ENCODE data around the gene COA3. TPM values are rescaled to one million over a fixed set of nuclear protein-coding genes. Genes with fewer than 3 reads are reported as not detected.

The COA3 gene
- total RNA-seq, 1 donor from 2014 or later = 39.5 TPM

GRCh38 chr17:42754782-42755181, 43.7 kb downstream of the COA3 start:
- no peak for TF ChIP-seq CTCF (IDR thresholded peaks at IDR 0.05)
- H3K27ac Mint-ChIP-seq (ENCODE audit: unreplicated experiment) = no peak overlapping the region
- H3K4me3 Mint-ChIP-seq (ENCODE audit: unreplicated experiment) = no peak overlapping the region
- H3K4me1 Mint-ChIP-seq (ENCODE audit: low read depth) = no peaks in the 10 kb centered on the region
- no peak for DNase-seq (ENCODE audit: low spot score)
- no peaks in the 10 kb centered on the region for H3K36me3 Mint-ChIP-seq (ENCODE audit: low read depth)
- H3K27me3 Mint-ChIP-seq (ENCODE audit: low read depth) = peaks cover 17% of the 10 kb centered on the region
- H3K9me3 Mint-ChIP-seq (ENCODE audit: low read depth) = no peaks in the 10 kb centered on the region

GRCh38 chr17:42751628-42752027, 46.9 kb downstream of the COA3 start:
- no peak overlapping the region for H3K27ac Mint-ChIP-seq (ENCODE audit: unreplicated experiment)
- H3K4me1 Mint-ChIP-seq (ENCODE audit: low read depth) = no peaks in the 10 kb centered on the region
- no peaks in the 10 kb centered on the region for H3K36me3 Mint-ChIP-seq (ENCODE audit: low read depth)
- no peaks in the 10 kb centered on the region for H3K9me3 Mint-ChIP-seq (ENCODE audit: low read depth)
- H3K4me3 Mint-ChIP-seq (ENCODE audit: unreplicated experiment) = no peak overlapping the region
- peaks cover 15% of the 10 kb centered on the region for H3K27me3 Mint-ChIP-seq (ENCODE audit: low read depth)
- no peak for TF ChIP-seq CTCF (IDR thresholded peaks at IDR 0.05)
- no peak for DNase-seq (ENCODE audit: low spot score)

- Mint-ChIP-seq H3K36me3 (ENCODE audit: low read depth) (no peaks in the 10 kb centered on the region), H3K4me3 (ENCODE audit: unreplicated experiment) (no peak overlapping the region), H3K4me1 (ENCODE audit: low read depth) (no peaks in the 10 kb centered on the region), H3K27ac (ENCODE audit: unreplicated experiment) (no peak overlapping the region), H3K9me3 (ENCODE audit: low read depth) (no peaks in the 10 kb centered on the region), H3K27me3 (ENCODE audit: low read depth) (peaks cover 15% of the 10 kb centered on the region)
- DNase-seq (ENCODE audit: low spot score) = no peak
- no peak for TF ChIP-seq CTCF (IDR thresholded peaks at IDR 0.05)
These were observed 47.7 kb downstream of the COA3 start for GRCh38 chr17:42750739-42751344.

- TF ChIP-seq CTCF (IDR thresholded peaks at IDR 0.05) = no peak
- H3K9me3 Mint-ChIP-seq (ENCODE audit: low read depth) = no peaks in the 10 kb centered on the region
- no peak overlapping the region for H3K27ac Mint-ChIP-seq (ENCODE audit: unreplicated experiment)
- H3K36me3 Mint-ChIP-seq (ENCODE audit: low read depth) = no peaks in the 10 kb centered on the region
- H3K4me3 Mint-ChIP-seq (ENCODE audit: unreplicated experiment) = no peak overlapping the region
- DNase-seq (ENCODE audit: low spot score) = peak; percentile 5
- H3K27me3 Mint-ChIP-seq (ENCODE audit: low read depth) = peaks cover 8% of the 10 kb centered on the region
- H3K4me1 Mint-ChIP-seq (ENCODE audit: low read depth) = peaks cover 6% of the 10 kb centered on the region
These were observed 49.4 kb downstream of the COA3 start for GRCh38 chr17:42748908-42749798.

- H3K27me3 Mint-ChIP-seq (ENCODE audit: low read depth) = peaks cover 8% of the 10 kb centered on the region
- H3K27ac Mint-ChIP-seq (ENCODE audit: unreplicated experiment) = no peak overlapping the region
- peaks cover 12% of the 10 kb centered on the region for H3K4me1 Mint-ChIP-seq (ENCODE audit: low read depth)
- no peak for TF ChIP-seq CTCF (IDR thresholded peaks at IDR 0.05)
- peak; percentile 3 for DNase-seq (ENCODE audit: low spot score)
- no peaks in the 10 kb centered on the region for H3K36me3 Mint-ChIP-seq (ENCODE audit: low read depth)
- H3K9me3 Mint-ChIP-seq (ENCODE audit: low read depth) = no peaks in the 10 kb centered on the region
- H3K4me3 Mint-ChIP-seq (ENCODE audit: unreplicated experiment) = no peak overlapping the region
These were observed 50.1 kb downstream of the COA3 start for GRCh38 chr17:42748202-42748907.
